ENCODE measurements around the gene CCDC18.

Gene CCDC18

GRCh38 chr1:93244298-93245069 lies 64.0 kb downstream of the CCDC18 start:
- H3K4me3 ChIP-seq (replicated peaks; ENCODE audit: low read depth, low read length): no peak overlapping the region
- no peak for TF ChIP-seq CTCF (IDR thresholded peaks at IDR 0.05; ENCODE audit: low read depth, low read length, missing control alignments)
- no peak for DNase-seq (ENCODE audit: extremely low read depth, low read depth)

- no peak overlapping the region for H3K4me3 ChIP-seq (replicated peaks; ENCODE audit: low read depth, low read length)
- DNase-seq (ENCODE audit: extremely low read depth, low read depth): no peak
- no peak for TF ChIP-seq CTCF (IDR thresholded peaks at IDR 0.05; ENCODE audit: low read depth, low read length, missing control alignments)
Observed at GRCh38 chr1:93251966-93252365, 71.4 kb downstream of the CCDC18 start.

GRCh38 chr1:93252598-93252997 lies 72.1 kb downstream of the CCDC18 start:
- no peak for TF ChIP-seq CTCF (IDR thresholded peaks at IDR 0.05; ENCODE audit: low read depth, low read length, missing control alignments)
- DNase-seq (ENCODE audit: extremely low read depth, low read depth): no peak
- no peak overlapping the region for H3K4me3 ChIP-seq (replicated peaks; ENCODE audit: low read depth, low read length)

- TF ChIP-seq CTCF (IDR thresholded peaks at IDR 0.05; ENCODE audit: low read depth, low read length, missing control alignments): no peak
- no peak for DNase-seq (ENCODE audit: extremely low read depth, low read depth)
- H3K4me3 ChIP-seq (replicated peaks; ENCODE audit: low read depth, low read length): no peak overlapping the region
Observed at GRCh38 chr1:93253516-93253915, 73.0 kb downstream of the CCDC18 start.

- H3K4me3 ChIP-seq (replicated peaks; ENCODE audit: low read depth, low read length): no peak overlapping the region
- no peak for TF ChIP-seq CTCF (IDR thresholded peaks at IDR 0.05; ENCODE audit: low read depth, low read length, missing control alignments)
- peak; percentile 12 for DNase-seq (ENCODE audit: extremely low read depth, low read depth)
Observed at GRCh38 chr1:93255222-93256079, 74.9 kb downstream of the CCDC18 start.

GRCh38 chr1:93256433-93256832 lies 75.9 kb downstream of the CCDC18 start:
- no peak overlapping the region for H3K4me3 ChIP-seq (replicated peaks; ENCODE audit: low read depth, low read length)
- TF ChIP-seq CTCF (IDR thresholded peaks at IDR 0.05; ENCODE audit: low read depth, low read length, missing control alignments): no peak
- no peak for DNase-seq (ENCODE audit: extremely low read depth, low read depth)
